SH-SY5Y (cell line): ENCODE measurements around the gene GALNT2.

ENCODE experiments used
- GATA2 ChIP-seq: IDR thresholded peaks from 2 replicates; pipeline ENCODE4 v1.6.1; 2011; ENCODE audit warnings: mild to moderate bottlenecking, low read depth, low read length
- GATA3 ChIP-seq: IDR thresholded peaks from 2 replicates; pipeline ENCODE4 v1.6.1; 2011; ENCODE audit warnings: low read depth, mild to moderate bottlenecking, low read length, moderate library complexity

DNA sequence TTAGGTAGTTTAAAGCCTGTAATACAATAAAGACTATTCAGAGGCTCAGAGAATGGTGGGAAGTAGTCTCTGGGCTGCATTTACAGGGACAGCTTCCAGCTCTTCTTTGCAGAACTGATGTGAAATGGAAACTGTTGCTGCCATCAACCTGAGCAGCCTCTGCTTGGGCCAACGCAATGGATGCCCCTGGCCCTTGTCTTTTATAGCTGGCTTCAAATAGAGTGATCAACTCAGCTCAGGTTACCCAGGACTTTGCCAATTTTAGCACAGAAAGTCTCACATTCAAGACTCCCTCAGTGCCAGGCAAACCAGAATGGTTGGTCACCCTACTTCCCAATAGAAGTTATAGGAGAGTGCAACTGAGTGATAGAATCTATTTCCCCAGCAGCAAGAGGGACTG lies 18.1 kb upstream of the GALNT2 start:
- TF ChIP-seq GATA2 (no peak), GATA3 (no peak)
